Measurements from ENCODE around the gene EML4. TPM values are rescaled to one million over a fixed set of nuclear protein-coding genes. Genes with fewer than 3 reads are reported as not detected.

The EML4 gene
- total and polyA plus RNA-seq, 2 donors (not counting 1 experiment from before 2014, with no cell fraction given) = 49.4 to 134 TPM

- H3K4me2 ChIP-seq (replicated peaks; ENCODE audit: low read depth, low read length, poor library complexity, severe bottlenecking) = no peak overlapping the region
- no peaks in the 10 kb centered on the region for H4K20me1 ChIP-seq (ENCODE audit: control insufficient read depth, insufficient read depth, low read length, poor library complexity, severe bottlenecking)
- intact Hi-C loops (cut with micrococcal nuclease) = loop anchor here (5.0 kb wide), 1 partner anchor 34 kb away; no protein-coding TSS in a partner anchor
- Mint-ChIP-seq H3K9me3 (ENCODE audit: insufficient read depth) (no peaks in the 10 kb centered on the region), H3K27me3 (no peaks in the 10 kb centered on the region), H3K4me3 (no peak overlapping the region), H3K27ac (no peak overlapping the region), H3K4me1 (peaks cover 26% of the 10 kb centered on the region)
- no peak overlapping the region for H3K9ac ChIP-seq (ENCODE audit: low read length)
- H3K4me1 ChIP-seq (ENCODE audit: control insufficient read depth in 2 of 2, insufficient read depth in 2 of 2, low read length in 2 of 2) = peaks cover 19 to 24% of the 10 kb centered on the region in 2 donors
- no CpG with 5 or more reads among the region's 1 CpG for WGBS (ENCODE audit: insufficient coverage)
- TF ChIP-seq EZH2 (IDR thresholded peaks at IDR 0.05; ENCODE audit: borderline replicate concordance, insufficient read depth, low read depth, low read length, poor library complexity, severe bottlenecking) (no peak), CTCF (IDR thresholded peaks at IDR 0.05) (no peak)
- ATAC-seq (ENCODE audit: low read depth) (no peak), DNase-seq (no peak)
- no peak overlapping the region for H3K4me3 ChIP-seq (ENCODE audit: control extremely low read depth in 1 of 5, extremely low read depth in 1 of 5, insufficient read depth in 1 of 5, low read depth in 2 of 5, low read length in 4 of 5)
- H3K36me3 ChIP-seq (replicated peaks in 1 of 2; ENCODE audit: control extremely low read depth in 1 of 2, control insufficient read depth in 1 of 2, extremely low read depth in 1 of 2, insufficient read depth in 2 of 2, low read length in 1 of 2) = peaks cover 24 to 73% of the 10 kb centered on the region in 2 experiments
- peaks cover 0 to 1% (median 0%) of the 10 kb centered on the region in 3 donors for H3K9me3 ChIP-seq (ENCODE audit: control extremely low read depth in 1 of 3, control insufficient read depth in 2 of 3, insufficient read depth in 1 of 3, low read length in 2 of 3)
- H3K27ac ChIP-seq (ENCODE audit: low read length in 2 of 2) = peak overlapping the region in 1 of 2 donors; percentile 60
- H3K79me2 ChIP-seq (ENCODE audit: control insufficient read depth, insufficient read depth, low read length) = no peaks in the 10 kb centered on the region
- no peak overlapping the region for H2AFZ ChIP-seq (ENCODE audit: insufficient read depth, low read depth, low read length, poor library complexity, severe bottlenecking)
- ChIA-PET POLR2A (no interaction called here), CTCF (no interaction called here)
- no peaks in the 10 kb centered on the region for H3K27me3 ChIP-seq (replicated peaks in 1 of 4; ENCODE audit: control extremely low read depth in 1 of 4, control insufficient read depth in 3 of 4, insufficient read depth in 4 of 4, low read length in 3 of 4)
Measured at GRCh38 chr2:42298132-42298531, 129.0 kb downstream of the EML4 start.

GRCh38 chr2:42298996-42299754, 130.0 kb downstream of the EML4 start:
- peaks cover 0 to 1% (median 0%) of the 10 kb centered on the region in 3 donors for H3K9me3 ChIP-seq (ENCODE audit: control extremely low read depth in 1 of 3, control insufficient read depth in 2 of 3, insufficient read depth in 1 of 3, low read length in 2 of 3)
- intact Hi-C loops (cut with micrococcal nuclease) = loop anchor here (5.0 kb wide), 1 partner anchor 33 kb away; no protein-coding TSS in a partner anchor
- H3K27ac ChIP-seq (ENCODE audit: low read length in 2 of 2) = peak overlapping the region in 1 of 2 donors; percentile 21
- H3K36me3 ChIP-seq (replicated peaks in 1 of 2; ENCODE audit: control extremely low read depth in 1 of 2, control insufficient read depth in 1 of 2, extremely low read depth in 1 of 2, insufficient read depth in 2 of 2, low read length in 1 of 2) = peaks cover 24 to 79% of the 10 kb centered on the region in 2 experiments
- 100% methylated on average over 1 of the region's 3 CpGs for WGBS (ENCODE audit: insufficient coverage)
- TF ChIP-seq EZH2 (IDR thresholded peaks at IDR 0.05; ENCODE audit: borderline replicate concordance, insufficient read depth, low read depth, low read length, poor library complexity, severe bottlenecking) (no peak), CTCF (IDR thresholded peaks at IDR 0.05) (no peak)
- H3K79me2 ChIP-seq (ENCODE audit: control insufficient read depth, insufficient read depth, low read length) = no peaks in the 10 kb centered on the region
- no peak overlapping the region for H3K4me3 Mint-ChIP-seq
- no peak overlapping the region for H3K9ac ChIP-seq (ENCODE audit: low read length)
- peaks cover 26% of the 10 kb centered on the region for H3K4me1 Mint-ChIP-seq
- H4K20me1 ChIP-seq (ENCODE audit: control insufficient read depth, insufficient read depth, low read length, poor library complexity, severe bottlenecking) = no peaks in the 10 kb centered on the region
- peaks cover 19 to 24% of the 10 kb centered on the region in 2 donors for H3K4me1 ChIP-seq (ENCODE audit: control insufficient read depth in 2 of 2, insufficient read depth in 2 of 2, low read length in 2 of 2)
- no peaks in the 10 kb centered on the region for H3K27me3 ChIP-seq (replicated peaks in 1 of 4; ENCODE audit: control extremely low read depth in 1 of 4, control insufficient read depth in 3 of 4, insufficient read depth in 4 of 4, low read length in 3 of 4)
- ChIA-PET CTCF (no interaction called here), POLR2A (no interaction called here)
- no peak for DNase-seq
- no peak overlapping the region for H3K4me2 ChIP-seq (replicated peaks; ENCODE audit: low read depth, low read length, poor library complexity, severe bottlenecking)
- no peaks in the 10 kb centered on the region for H3K9me3 Mint-ChIP-seq (ENCODE audit: insufficient read depth)
- H3K27ac Mint-ChIP-seq = no peak overlapping the region
- no peak for ATAC-seq (ENCODE audit: low read depth)
- H2AFZ ChIP-seq (ENCODE audit: insufficient read depth, low read depth, low read length, poor library complexity, severe bottlenecking) = no peak overlapping the region
- H3K4me3 ChIP-seq (ENCODE audit: control extremely low read depth in 1 of 5, extremely low read depth in 1 of 5, insufficient read depth in 1 of 5, low read depth in 2 of 5, low read length in 4 of 5) = no peak overlapping the region
- H3K27me3 Mint-ChIP-seq = no peaks in the 10 kb centered on the region
